T-helper 1 cell (primary cell): ENCODE results near the gene NXNL2.

ENCODE experiments used
- DNase-seq, 5 donors: peaks; one replicate each; pipeline ENCODE4 v3.0.0-alpha.2; 2012 to 2020

Gene NXNL2

DNA sequence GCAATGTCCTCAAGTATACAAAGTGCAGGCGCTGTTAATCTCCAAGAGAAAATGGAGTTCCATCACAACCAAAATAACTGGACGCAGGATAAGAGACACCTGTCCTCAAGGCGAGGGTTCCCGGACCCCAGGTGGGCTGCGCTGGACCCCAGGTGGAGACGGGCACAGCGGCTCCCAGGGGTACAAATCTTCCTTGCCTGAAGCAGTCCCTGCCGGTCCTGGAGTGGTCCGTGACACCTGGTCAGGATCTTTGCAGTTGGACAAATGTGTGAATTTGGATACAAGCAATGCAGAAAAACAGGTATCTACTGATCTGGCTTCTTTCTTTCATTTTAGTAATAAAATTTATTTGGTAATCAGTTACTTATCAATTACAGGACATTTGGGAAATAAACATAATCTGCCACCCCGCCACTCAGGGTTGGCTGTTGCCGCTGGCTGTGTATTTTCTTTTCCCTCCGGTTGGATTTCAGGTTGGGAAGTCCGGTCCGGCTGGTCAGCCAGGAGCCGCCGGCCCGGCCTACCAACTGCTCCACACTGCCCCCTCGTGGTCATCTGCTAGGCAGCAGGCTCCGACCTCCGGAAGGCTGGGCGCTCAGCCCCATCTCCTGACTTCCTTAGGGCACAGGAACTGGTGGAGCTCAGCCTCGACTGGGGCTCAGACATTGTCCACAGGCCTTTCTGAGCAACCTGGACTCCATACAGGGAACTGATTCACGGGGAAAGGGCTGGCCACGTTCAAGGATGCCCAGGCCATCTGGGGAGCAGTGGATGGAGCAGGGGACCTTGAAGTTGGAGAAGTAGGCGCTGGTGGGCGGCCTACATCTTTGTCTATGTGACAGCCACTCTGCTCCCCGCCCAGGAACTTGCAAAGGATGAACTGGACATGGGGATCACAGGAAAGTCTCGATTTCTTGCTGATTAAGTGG, 43.4 kb downstream of the NXNL2 start:
- DNase-seq, result peak; percentile 16 to 55 (median 43)

DNA sequence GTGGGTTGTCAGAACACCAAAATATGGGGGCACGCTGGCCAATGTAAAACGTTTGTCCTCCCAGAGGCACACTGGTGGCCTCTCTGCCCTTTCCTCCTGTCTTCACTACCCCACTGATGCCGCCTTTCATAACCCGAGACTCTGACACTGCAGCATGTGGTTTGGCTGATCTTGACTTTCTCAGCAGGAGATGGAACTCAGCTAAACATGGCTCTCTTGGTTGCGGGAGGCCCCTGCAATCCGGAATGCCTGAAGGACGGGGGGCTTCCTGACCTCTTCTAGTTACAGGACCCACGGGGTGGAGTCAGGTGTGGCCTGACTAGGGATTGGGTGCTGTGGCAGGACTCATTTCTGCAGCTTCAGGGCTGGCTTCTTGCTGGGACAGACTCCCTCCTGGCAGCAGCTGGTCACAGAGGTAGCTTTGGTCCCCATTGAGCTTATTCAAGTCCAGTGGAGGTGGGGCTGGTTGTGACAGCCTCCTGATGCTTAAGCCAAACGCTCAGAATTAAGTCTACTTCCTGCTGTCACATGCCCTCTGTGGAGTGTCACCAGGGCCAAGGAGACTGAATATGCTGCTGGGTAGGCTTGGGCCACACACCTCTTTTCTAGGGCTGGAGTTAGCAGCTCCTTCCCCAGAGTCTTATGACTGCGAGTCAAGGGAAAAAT, 44.2 kb downstream of the NXNL2 start:
- no peak for DNase-seq

DNA sequence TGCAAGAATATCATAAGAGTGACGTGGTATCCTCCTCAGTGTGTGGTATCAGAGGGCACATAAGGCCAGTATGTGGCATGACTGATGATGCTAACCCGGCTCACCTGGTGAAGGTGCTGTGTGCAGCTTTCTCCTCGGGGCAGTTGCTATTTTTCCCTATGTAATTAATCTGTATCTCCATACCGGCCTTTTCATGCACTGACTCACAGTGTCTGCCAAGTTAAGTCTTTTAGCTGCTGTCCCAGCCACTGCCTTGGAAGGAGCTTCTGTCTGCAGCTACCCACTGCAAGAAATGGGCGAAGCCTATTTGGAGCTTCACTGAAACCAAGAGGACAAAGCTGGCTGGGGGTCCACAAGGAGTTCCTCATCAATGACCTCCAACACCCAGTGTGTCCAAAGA, 46.0 kb downstream of the NXNL2 start:
- DNase-seq, result no peak

DNA sequence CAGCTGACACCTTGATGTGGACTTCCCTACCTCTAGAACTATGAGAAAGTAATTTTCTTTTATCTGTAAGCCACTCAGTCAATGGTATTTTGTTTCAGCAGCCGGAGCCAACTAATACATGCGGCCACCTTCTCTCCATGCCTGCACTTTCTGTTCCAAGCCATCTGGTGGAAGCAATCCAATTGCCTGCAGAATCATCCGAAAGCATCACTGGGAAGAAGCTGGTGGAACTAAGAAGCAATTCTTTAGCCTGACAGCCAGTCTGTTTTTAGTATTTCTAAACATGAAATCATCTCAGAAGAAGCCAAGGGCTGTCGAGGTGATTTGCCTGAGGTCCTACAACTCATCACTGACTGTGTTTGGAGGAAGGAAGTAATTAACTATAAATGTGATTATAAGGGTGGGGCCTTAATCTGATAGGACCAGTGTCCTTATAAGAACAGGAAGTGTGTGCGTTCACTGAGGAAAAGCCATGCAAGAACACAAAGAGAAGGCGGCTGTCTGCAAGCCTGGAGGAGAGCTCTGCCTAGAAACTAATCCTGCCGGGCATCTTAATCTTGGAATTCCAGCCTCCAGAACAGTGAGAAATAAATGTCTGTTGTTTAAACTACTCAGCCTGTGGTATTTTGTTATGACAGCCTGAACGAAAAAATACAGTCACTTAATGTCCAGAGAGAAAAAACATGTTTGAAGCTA, 49.1 kb downstream of the NXNL2 start:
- DNase-seq, result no peak

DNA sequence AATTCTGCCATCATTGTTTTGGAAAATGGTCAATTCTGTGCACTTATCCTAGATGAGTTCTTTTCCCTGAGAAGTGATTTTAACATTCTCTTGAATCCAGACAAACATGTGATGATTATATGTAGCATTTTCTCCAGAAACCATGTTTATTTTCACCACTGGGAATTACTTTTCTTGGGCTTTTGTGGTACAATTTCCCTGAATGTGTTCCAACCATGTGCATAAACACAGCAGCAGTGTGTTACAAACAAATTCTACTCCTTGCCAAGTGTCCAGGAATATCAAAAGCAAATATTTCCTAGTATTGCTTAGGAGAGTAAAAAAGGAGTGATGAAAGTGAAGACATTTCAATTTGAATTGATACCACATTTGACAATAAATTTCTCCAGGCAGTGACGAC, 50.4 kb downstream of the NXNL2 start:
- DNase-seq, result no peak

DNA sequence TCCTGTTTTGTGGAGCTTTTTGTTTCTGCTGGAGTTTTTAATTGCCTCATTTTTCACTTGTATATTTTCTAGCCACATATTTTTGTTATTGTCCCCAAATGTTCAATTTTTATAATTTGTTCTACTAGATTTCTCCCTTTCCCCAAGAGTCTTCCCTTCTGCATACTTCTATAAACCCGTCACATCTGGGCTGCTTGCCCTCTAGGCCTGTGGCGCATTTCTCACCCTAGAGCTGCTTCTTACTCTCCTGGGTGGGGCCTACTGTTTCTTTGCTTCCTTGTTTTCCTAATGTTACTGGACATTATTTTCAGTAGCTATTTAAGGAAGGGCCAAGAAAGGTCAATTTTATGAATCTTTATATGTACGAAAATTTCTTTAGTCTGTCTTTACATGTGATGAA, 51.5 kb downstream of the NXNL2 start:
- DNase-seq, result no peak

DNA sequence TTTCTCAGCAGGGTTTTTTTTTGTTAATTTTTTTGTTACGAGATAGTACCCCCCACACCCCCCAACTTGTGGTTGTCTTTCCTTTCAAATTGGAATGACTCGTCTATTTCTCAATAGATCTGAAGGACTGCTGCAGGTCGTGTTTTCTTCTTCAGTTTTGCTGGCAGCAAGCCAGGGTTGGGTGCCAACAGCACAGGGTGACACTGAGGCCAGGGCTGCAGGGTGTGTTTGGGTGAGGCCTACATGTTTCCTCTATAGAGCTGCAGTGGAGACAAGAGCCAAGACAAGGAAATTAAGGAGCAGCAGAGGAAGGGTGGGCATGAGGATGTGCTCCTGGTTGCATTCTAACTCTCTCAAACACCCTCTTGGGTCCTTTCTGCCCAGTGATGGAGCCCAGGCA, 52.2 kb downstream of the NXNL2 start:
- DNase-seq, result no peak

DNA sequence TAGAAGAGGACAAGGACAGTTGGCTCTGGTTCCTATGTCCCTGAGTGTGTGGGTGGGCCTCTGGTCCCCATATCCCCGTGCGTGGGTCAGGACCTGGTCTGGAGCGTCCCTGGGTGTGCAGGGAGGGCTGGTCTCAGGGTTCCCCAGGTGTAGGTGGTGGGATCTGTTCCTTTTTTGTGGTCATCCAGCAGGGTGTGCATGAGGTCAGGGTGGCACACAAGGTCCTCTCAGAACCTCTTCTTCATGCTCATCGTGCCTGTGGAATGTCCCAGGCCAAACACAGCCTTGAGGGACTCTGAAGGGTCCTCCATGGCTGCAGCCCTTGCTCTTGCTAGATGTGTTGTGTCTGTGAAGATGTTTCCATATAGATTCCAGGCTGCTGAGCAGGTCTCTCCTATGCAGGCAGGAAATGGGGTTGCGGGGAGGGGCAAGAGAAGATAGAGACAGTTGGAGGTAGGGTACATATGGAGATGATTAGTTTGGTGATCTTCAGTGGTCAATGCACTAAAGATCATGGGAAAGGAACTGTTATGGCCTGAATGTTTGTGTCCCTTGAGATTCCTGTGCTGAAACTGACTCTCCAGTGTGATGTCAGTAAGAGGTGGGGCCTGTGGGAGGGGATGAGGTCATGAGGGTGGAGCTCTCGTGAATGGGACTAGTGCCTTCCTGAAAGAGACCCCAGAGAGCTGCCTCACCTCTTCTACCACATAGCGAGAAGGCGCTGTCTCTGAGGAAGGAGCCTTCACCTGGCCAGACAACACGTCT, 53.1 kb downstream of the NXNL2 start:
- no peak for DNase-seq

DNA sequence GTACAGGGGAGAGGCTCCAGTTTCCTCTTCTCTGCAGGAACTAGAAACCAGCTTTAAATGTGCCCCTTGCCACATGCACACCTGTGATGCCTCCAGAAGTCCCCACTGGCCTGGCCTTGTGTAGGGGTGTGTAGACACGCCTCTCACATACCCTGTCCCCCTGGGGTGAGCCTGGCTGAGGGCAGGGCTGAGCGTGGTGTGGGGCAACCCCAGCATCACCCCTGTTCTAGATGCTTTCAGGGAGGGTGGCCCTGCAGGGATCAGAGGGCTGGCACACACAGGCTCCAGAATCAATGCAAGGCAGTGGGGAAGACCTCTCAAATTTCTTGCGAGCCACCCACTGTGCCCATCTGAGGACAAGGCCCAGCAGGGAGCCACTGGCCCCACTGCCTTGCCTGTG, 54.7 kb downstream of the NXNL2 start:
- DNase-seq, result no peak

DNA sequence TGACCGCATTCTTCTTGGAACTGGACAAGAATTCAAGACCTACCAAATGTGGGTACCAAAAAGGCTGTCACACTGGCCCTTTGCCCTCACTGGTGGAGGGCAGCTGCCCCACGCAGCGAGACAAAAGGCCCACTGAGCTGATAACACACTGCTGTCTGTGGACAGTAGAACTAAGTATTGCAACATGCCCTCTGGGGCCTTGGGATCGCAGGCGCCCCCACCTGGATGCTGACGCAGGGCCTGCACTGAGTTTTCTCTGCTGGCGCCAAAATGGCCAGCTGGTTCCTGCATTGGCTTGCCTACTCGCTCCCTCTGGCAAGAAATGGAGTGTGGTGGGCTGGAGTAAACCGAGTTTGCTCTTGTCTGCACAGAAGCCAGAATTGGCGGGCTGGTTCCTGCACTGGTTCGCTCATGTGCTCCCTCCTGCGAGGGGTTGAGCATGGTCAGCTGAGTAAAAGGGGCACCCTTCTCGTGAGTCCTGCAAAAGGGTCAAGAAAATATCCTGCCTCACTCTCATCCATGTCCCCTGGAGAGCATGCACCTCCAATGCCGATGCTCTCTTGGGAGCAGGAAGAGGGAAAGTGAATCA, 55.7 kb downstream of the NXNL2 start:
- no peak for DNase-seq

DNA sequence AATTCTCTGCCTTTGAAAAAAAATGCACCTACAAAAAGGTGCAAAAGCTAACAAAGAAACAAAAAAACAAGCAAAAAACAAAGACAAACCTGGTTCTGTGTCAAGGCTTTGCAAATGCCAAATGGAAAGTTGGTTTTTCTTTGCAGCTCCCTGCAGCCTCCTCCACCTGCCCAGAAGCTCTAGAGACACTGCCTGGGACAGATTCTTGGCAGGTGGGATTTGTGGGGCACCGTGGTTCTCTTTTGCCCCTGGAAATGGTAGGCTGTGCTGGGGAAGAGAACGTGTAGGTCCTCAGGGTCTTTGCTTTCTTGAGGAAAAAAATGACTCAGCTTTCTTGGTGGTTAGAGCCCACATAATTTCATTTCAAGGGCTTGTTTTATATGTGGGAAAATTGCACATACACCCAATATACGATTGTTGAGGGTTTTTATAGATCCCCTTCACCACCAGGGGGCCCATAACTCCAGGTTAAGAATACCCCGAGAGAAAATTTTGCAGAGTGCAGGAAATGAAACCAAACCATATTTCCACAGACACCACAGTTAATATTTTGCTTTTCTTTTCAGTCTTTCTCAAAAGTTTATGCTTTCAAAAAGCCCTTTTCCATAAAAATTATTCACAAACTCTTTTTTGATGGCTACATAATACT, 58.7 kb downstream of the NXNL2 start:
- DNase-seq, result peak in 3 of 5 donors; percentile 12 to 46 (median 41)
